ENCODE results near the gene AGPAT4.

AGPAT4 gene

DNA sequence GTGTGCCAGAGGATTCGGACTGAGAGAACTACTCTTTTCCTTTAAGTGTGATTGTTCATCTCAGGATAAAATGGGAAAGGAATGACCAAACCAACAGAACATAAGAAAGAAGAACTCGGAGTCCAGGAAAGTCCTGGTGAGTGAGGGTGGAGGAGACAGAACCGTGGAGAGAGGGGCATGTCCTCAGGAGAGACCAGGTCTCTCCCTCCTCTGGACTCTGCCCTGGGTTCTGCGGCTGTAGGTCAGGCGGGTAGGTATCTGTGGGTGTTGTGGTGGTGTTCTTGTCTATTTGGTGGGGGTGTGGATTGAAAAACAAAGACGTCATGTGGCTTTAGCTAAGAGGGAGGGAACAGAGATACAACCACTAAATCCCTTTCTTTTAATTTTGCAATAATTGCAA, 29.1 kb upstream of the AGPAT4 start:
- H3K4me3 ChIP-seq (ENCODE audit: low read depth, low read length) = no peak overlapping the region
- DNase-seq (ENCODE audit: low read depth) = no peak
- TF ChIP-seq POLR2A (IDR thresholded peaks at IDR 0.05; ENCODE audit: extremely low read depth, insufficient read length) (no peak), MYC (IDR thresholded peaks at IDR 0.05; ENCODE audit: low read depth, low read length) (no peak)
- TF ChIP-seq, protein P1, sequence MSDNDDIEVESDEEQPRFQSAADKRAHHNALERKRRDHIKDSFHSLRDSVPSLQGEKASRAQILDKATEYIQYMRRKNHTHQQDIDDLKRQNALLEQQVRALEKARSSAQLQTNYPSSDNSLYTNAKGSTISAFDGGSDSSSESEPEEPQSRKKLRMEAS (IDR thresholded peaks at IDR 0.05; ENCODE audit: low read depth, low read length) = no peak
- TF ChIP-seq, protein P2, sequence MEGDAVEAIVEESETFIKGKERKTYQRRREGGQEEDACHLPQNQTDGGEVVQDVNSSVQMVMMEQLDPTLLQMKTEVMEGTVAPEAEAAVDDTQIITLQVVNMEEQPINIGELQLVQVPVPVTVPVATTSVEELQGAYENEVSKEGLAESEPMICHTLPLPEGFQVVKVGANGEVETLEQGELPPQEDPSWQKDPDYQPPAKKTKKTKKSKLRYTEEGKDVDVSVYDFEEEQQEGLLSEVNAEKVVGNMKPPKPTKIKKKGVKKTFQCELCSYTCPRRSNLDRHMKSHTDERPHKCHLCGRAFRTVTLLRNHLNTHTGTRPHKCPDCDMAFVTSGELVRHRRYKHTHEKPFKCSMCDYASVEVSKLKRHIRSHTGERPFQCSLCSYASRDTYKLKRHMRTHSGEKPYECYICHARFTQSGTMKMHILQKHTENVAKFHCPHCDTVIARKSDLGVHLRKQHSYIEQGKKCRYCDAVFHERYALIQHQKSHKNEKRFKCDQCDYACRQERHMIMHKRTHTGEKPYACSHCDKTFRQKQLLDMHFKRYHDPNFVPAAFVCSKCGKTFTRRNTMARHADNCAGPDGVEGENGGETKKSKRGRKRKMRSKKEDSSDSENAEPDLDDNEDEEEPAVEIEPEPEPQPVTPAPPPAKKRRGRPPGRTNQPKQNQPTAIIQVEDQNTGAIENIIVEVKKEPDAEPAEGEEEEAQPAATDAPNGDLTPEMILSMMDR (IDR thresholded peaks at IDR 0.05; ENCODE audit: low read depth, low read length) = no peak

DNA sequence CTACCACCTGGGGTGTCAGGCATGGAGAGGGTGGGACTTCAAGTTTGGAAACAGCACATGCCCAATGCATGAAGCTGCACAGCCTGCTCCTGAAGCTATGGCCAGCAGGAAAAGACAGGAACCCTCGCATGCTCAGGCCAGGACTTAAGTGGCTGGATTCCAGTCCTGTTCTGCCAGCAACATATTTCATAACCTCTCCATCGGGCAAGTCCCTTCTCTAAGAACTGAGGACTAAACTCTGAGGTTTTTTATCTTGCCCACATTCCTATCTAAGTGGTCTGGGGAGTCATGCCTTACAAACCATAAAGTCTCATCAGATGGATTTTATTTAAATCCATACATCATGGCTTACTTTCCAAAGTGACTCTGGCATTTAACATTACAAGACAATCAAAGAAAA, 27.5 kb upstream of the AGPAT4 start:
- H3K4me3 ChIP-seq (ENCODE audit: low read depth, low read length) = no peak overlapping the region
- DNase-seq (ENCODE audit: low read depth) = no peak
- TF ChIP-seq POLR2A (IDR thresholded peaks at IDR 0.05; ENCODE audit: extremely low read depth, insufficient read length) (no peak), MYC (IDR thresholded peaks at IDR 0.05; ENCODE audit: low read depth, low read length) (no peak)
- TF ChIP-seq, protein P2 (IDR thresholded peaks at IDR 0.05; ENCODE audit: low read depth, low read length) = no peak
- TF ChIP-seq, protein P1 (IDR thresholded peaks at IDR 0.05; ENCODE audit: low read depth, low read length) = no peak

DNA sequence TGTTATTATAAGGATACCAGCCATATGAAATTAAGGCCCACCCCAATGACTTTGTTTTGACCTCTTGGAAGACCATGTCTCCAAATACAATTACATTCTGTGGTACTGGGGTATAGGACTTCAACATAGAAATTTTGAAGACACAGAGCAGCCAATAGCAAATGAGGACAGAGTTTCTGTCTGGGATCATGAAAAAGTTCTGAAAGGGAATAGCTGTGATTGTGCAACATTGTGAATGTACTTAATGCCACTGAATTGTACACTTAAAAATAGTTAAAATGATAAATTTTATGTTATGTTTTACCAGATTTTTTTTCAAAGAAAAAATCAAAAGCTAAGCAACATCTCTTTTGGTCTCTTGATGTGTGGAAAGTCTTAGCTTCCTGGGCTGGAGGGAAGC, 27.0 kb upstream of the AGPAT4 start:
- no peak overlapping the region for H3K4me3 ChIP-seq (ENCODE audit: low read depth, low read length)
- DNase-seq (ENCODE audit: low read depth) = no peak
- TF ChIP-seq, protein P2 (IDR thresholded peaks at IDR 0.05; ENCODE audit: low read depth, low read length) = no peak
- TF ChIP-seq, protein P1 (IDR thresholded peaks at IDR 0.05; ENCODE audit: low read depth, low read length) = no peak
- TF ChIP-seq POLR2A (IDR thresholded peaks at IDR 0.05; ENCODE audit: extremely low read depth, insufficient read length) = no peak
- TF ChIP-seq MYC (IDR thresholded peaks at IDR 0.05; ENCODE audit: low read depth, low read length) = no peak

DNA sequence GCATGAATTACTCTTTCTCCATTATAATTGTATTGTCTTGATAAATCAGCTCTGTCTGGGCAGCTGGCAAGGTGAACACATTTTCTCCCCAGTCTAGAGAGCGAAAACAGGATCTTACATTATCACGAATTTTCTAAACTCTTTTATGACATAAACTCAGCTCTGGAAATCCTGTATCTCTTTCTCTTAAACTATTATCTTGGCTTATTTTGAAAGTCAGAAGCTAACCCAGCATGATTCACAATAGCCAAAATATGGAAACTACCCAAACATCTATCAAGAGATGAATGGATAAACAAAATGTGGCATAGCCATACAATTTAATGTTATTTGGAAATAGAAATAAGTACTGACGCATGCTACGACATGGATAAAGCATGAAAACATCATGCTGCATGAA, 25.9 kb upstream of the AGPAT4 start:
- no peak for TF ChIP-seq POLR2A (IDR thresholded peaks at IDR 0.05; ENCODE audit: extremely low read depth, insufficient read length)
- TF ChIP-seq, protein P1 (IDR thresholded peaks at IDR 0.05; ENCODE audit: low read depth, low read length) = no peak
- TF ChIP-seq MYC (IDR thresholded peaks at IDR 0.05; ENCODE audit: low read depth, low read length) = no peak
- TF ChIP-seq, protein P2 (IDR thresholded peaks at IDR 0.05; ENCODE audit: low read depth, low read length) = no peak
- H3K4me3 ChIP-seq (ENCODE audit: low read depth, low read length) = no peak overlapping the region
- DNase-seq (ENCODE audit: low read depth) = no peak

DNA sequence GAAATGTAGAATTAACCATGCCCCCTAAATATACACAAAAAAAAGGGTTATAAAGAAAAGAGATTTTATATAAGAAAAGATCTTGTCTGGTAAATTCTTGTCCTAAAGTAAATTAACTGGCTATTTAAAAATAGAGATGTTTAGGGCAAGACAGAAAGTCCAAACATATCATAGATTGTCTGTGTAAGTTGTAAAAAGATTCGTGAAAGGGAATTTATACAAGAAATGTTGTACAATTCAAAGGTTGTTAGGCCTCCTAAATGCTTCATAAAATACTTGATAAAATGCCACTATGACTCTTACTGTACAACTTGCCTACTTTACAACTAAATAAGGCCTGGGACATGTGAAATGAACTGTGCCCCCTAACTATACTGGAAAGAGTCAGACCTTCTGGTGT, 21.9 kb upstream of the AGPAT4 start:
- no peak for TF ChIP-seq POLR2A (IDR thresholded peaks at IDR 0.05; ENCODE audit: extremely low read depth, insufficient read length)
- TF ChIP-seq, protein P2 (IDR thresholded peaks at IDR 0.05; ENCODE audit: low read depth, low read length) = no peak
- TF ChIP-seq MYC (IDR thresholded peaks at IDR 0.05; ENCODE audit: low read depth, low read length) = no peak
- TF ChIP-seq, protein P1 (IDR thresholded peaks at IDR 0.05; ENCODE audit: low read depth, low read length) = no peak
- no peak for DNase-seq (ENCODE audit: low read depth)
- H3K4me3 ChIP-seq (ENCODE audit: low read depth, low read length) = no peak overlapping the region

Data from NB4 (cell line).